Measurements from ENCODE around the gene C17orf107.
"Not testable (repeated sequence)": the region's sequence is repeated elsewhere in the genome, so short reads cannot be mapped to it uniquely, and the experiment has no call there.

- TF ChIP-seq POLR2A (IDR thresholded peaks at IDR 0.05; ENCODE audit: low read length); GATA1 (IDR thresholded peaks at IDR 0.05; ENCODE audit: low read depth, low read length): not testable (repeated sequence)
Measured at GRCh38 chr17:4857347-4857746, 42.0 kb upstream of the C17orf107 start.
